ENCODE data around the gene DEPDC1. TPM values are rescaled to one million over a fixed set of nuclear protein-coding genes. Genes with fewer than 3 reads are reported as not detected.

Gene DEPDC1
- polyA plus RNA-seq, 4 donors, result 15.0 to 18.3 (median 16.8) TPM

Other genes with a start within 250 kb of the DEPDC1 start
- under 1 TPM; 0.09 to 0.30 (median 0.11) TPM for gene RPE65, start 47.1 kb downstream of the DEPDC1 start, polyA plus RNA-seq (ENCODE audit: insufficient read length in 4 of 4)

Measured in left renal pelvis (tissue), 4 donors.